RWPE2 (cell line): Measurements from ENCODE around the gene NT5C3A.
A peak's percentile ranks its signal among the peaks of the same experiment; 100 is the strongest.

ENCODE experiments used
- ATAC-seq: fragments of 200-7000 bp; cut with Tn5 transposase; 3 replicates; pipeline ENCODE4 v1.9.1; 2021; ENCODE audit warnings: low read depth
- DNase-seq: peaks from one replicate; pipeline ENCODE4 v3.0.0-alpha.2; 2020; ENCODE audit warnings: low spot score
- H3K27ac ChIP-seq: fragments of 450-650 bp; 2 replicates; pipeline ENCODE4 v1.5.1; 2017; ENCODE audit warnings: mild to moderate bottlenecking; ENCODE audit not compliant: poor library complexity, severe bottlenecking
- H3K27me3 ChIP-seq: fragments of 250-450 bp; sonication (Bioruptor Pico); 2 replicates; pipeline ENCODE4 v1.5.1; 2021; ENCODE audit warnings: mild to moderate bottlenecking, moderate library complexity; ENCODE audit not compliant: insufficient read depth, poor library complexity, severe bottlenecking
- H3K36me3 ChIP-seq: fragments of 250-450 bp; sonication (Bioruptor Pico); 2 replicates; pipeline ENCODE4 v1.5.1; 2020; ENCODE audit warnings: low read depth, mild to moderate bottlenecking, moderate library complexity
- H3K4me1 ChIP-seq: fragments of 250-450 bp; sonication (Bioruptor Pico); 2 replicates; pipeline ENCODE4 v1.5.1; 2021; ENCODE audit warnings: mild to moderate bottlenecking, moderate library complexity; ENCODE audit not compliant: insufficient read depth, poor library complexity, severe bottlenecking
- H3K4me3 ChIP-seq: fragments of 250-450 bp; sonication (Bioruptor Pico); 2 replicates; pipeline ENCODE4 v1.5.1; 2021; ENCODE audit warnings: mild to moderate bottlenecking, moderate library complexity; ENCODE audit not compliant: severe bottlenecking
- H3K9me3 ChIP-seq: fragments of 250-450 bp; sonication (Bioruptor Pico); 2 replicates; pipeline ENCODE4 v1.5.1; 2021; ENCODE audit warnings: mild to moderate bottlenecking, moderate library complexity; ENCODE audit not compliant: severe bottlenecking
- CTCF ChIP-seq: fragments of 450-650 bp; IDR thresholded peaks from one replicate; pipeline ENCODE4 v1.5.1; 2017; ENCODE audit warnings: mild to moderate bottlenecking, moderate library complexity; ENCODE audit not compliant: poor library complexity, severe bottlenecking

The NT5C3A gene

GRCh38 chr7:33062023-33062781, at the start of gene NT5C3A:
NT5C3A (minus strand) TSS chr7:33062776; CDS start chr7:33062705, 71 bp downstream.
- no peak for DNase-seq
- H3K36me3 ChIP-seq = 0 out of 2 replicates have a peak, but pooled peaks cover 3% of the 10 kb centered on the region
- peak within 1 kb of the TSS; percentile 64 for H3K4me3 ChIP-seq
- H3K27ac ChIP-seq = peak within 1 kb of the TSS; percentile 69
- peak; percentile 43 for ATAC-seq
- peaks cover 15% of the 10 kb centered on the region for H3K4me1 ChIP-seq
- no peak for TF ChIP-seq CTCF
- no peaks in the 10 kb centered on the region for H3K9me3 ChIP-seq
- no peaks in the 10 kb centered on the region for H3K27me3 ChIP-seq

- no peaks in the 10 kb centered on the region for H3K36me3 ChIP-seq
- no peak overlapping the region for H3K27ac ChIP-seq
- no peak for DNase-seq
- H3K27me3 ChIP-seq = no peaks in the 10 kb centered on the region
- no peak for ATAC-seq
- peaks cover 8% of the 10 kb centered on the region for H3K4me1 ChIP-seq
- H3K9me3 ChIP-seq = no peaks in the 10 kb centered on the region
- no peak overlapping the region for H3K4me3 ChIP-seq
- no peak for TF ChIP-seq CTCF
Observed at GRCh38 chr7:33111614-33112013, 49.0 kb upstream of the NT5C3A start.

GRCh38 chr7:33109758-33110238, 47.2 kb upstream of the NT5C3A start:
- Histone ChIP-seq H3K36me3 (peaks cover 2% of the 10 kb centered on the region; the same call in 1 of the 2 replicates), H3K27me3 (no peaks in the 10 kb centered on the region), H3K4me1 (peaks cover 8% of the 10 kb centered on the region), H3K9me3 (no peaks in the 10 kb centered on the region), H3K27ac (peak overlapping the region; percentile 47), H3K4me3 (peak overlapping the region; percentile 99)
- DNase-seq = no peak
- 0 out of 3 replicates have a peak, but pooled peaks have one; percentile 17 for ATAC-seq
- TF ChIP-seq CTCF = no peak

- Histone ChIP-seq H3K27me3 (no peaks in the 10 kb centered on the region), H3K4me1 (peaks cover 8% of the 10 kb centered on the region), H3K36me3 (peaks cover 5% of the 10 kb centered on the region), H3K9me3 (no peaks in the 10 kb centered on the region), H3K4me3 (peak within 1 kb of the TSS; percentile 99), H3K27ac (peak within 1 kb of the TSS; percentile 47)
- TF ChIP-seq CTCF = peak; percentile 95
- no peak for DNase-seq
- ATAC-seq = peak; percentile 81
Observed at GRCh38 chr7:33109005-33109757, 46.6 kb upstream of the NT5C3A start, which contains the start of gene RP9. RP9 (minus strand) TSS chr7:33109404; CDS start chr7:33109372, 32 bp downstream.
